ENCODE results near the gene KRT76.
"Not testable (repeated sequence)": the region's sequence is repeated elsewhere in the genome, so short reads cannot be mapped to it uniquely, and the experiment has no call there.

KRT76 gene

GRCh38 chr12:52753283-52753682 is 23.9 kb downstream of the KRT76 start:
- H3K4me3 ChIP-seq (ENCODE audit: low read depth, low read length), result no peak overlapping the region
- no peak for DNase-seq (ENCODE audit: low read depth)
- no peak for TF ChIP-seq CTCF (IDR thresholded peaks at IDR 0.05; ENCODE audit: insufficient read depth, low read depth, low read length, missing control alignments)

GRCh38 chr12:52752516-52752915 is 24.6 kb downstream of the KRT76 start:
- no peak for DNase-seq (ENCODE audit: low read depth)
- no peak overlapping the region for H3K4me3 ChIP-seq (ENCODE audit: low read depth, low read length)

GRCh38 chr12:52751795-52752194 is 25.4 kb downstream of the KRT76 start:
- DNase-seq (ENCODE audit: low read depth), result no peak
- no peak overlapping the region for H3K4me3 ChIP-seq (ENCODE audit: low read depth, low read length)
- TF ChIP-seq CTCF (IDR thresholded peaks at IDR 0.05; ENCODE audit: insufficient read depth, low read depth, low read length, missing control alignments), result no peak

More at GRCh38 chr12:52752516-52752915, 24.6 kb downstream of the KRT76 start:
- TF ChIP-seq CTCF (IDR thresholded peaks at IDR 0.05; ENCODE audit: insufficient read depth, low read depth, low read length, missing control alignments), result no peak

GRCh38 chr12:52750532-52750931 is 26.6 kb downstream of the KRT76 start:
- not testable (repeated sequence) for DNase-seq (ENCODE audit: low read depth)

GRCh38 chr12:52749827-52750226 is 27.3 kb downstream of the KRT76 start:
- no peak for TF ChIP-seq CTCF (IDR thresholded peaks at IDR 0.05; ENCODE audit: insufficient read depth, low read depth, low read length, missing control alignments)
- no peak overlapping the region for H3K4me3 ChIP-seq (ENCODE audit: low read depth, low read length)
- DNase-seq (ENCODE audit: low read depth), result no peak

More at GRCh38 chr12:52750532-52750931, 26.6 kb downstream of the KRT76 start:
- H3K4me3 ChIP-seq (ENCODE audit: low read depth, low read length), result not testable (repeated sequence)

- H3K4me3 ChIP-seq (ENCODE audit: low read depth, low read length), result no peak overlapping the region
- no peak for TF ChIP-seq CTCF (IDR thresholded peaks at IDR 0.05; ENCODE audit: insufficient read depth, low read depth, low read length, missing control alignments)
- DNase-seq (ENCODE audit: low read depth), result no peak
These were observed 28.6 kb downstream of the KRT76 start for GRCh38 chr12:52748578-52748977.

GRCh38 chr12:52745554-52745953 is 31.6 kb downstream of the KRT76 start:
- no peak for DNase-seq (ENCODE audit: low read depth)
- TF ChIP-seq CTCF (IDR thresholded peaks at IDR 0.05; ENCODE audit: insufficient read depth, low read depth, low read length, missing control alignments), result no peak
- no peak overlapping the region for H3K4me3 ChIP-seq (ENCODE audit: low read depth, low read length)
